ENCODE data around the gene ADAMTS9.

GRCh38 chr3:64491843-64492242, 196.0 kb downstream of the ADAMTS9 start:
- no peak for TF ChIP-seq POLR2AphosphoS5 (IDR thresholded peaks at IDR 0.05)
- no peak for TF ChIP-seq CTCF (IDR thresholded peaks at IDR 0.05)
